HG03196 (cell line): ENCODE measurements around the gene RAB11FIP5.
"Not testable (repeated sequence)": the region's sequence is repeated elsewhere in the genome, so short reads cannot be mapped to it uniquely, and the experiment has no call there.

ENCODE experiments used
- ATAC-seq: cut with Tn5 transposase; IDR thresholded peaks from one replicate; pipeline ENCODE4 v1.9.1; 2021; ENCODE audit not compliant: unreplicated experiment

RAB11FIP5 gene

GRCh38 chr2:73112913-73113854, at the start of gene RAB11FIP5:
Gene RAB11FIP5 (minus strand): TSS chr2:73112948. CDS start chr2:73112777, 171 bp downstream.
- ATAC-seq = peak; percentile 51

GRCh38 chr2:73156539-73157124, 43.9 kb upstream of the RAB11FIP5 start:
- ATAC-seq = no peak

DNA sequence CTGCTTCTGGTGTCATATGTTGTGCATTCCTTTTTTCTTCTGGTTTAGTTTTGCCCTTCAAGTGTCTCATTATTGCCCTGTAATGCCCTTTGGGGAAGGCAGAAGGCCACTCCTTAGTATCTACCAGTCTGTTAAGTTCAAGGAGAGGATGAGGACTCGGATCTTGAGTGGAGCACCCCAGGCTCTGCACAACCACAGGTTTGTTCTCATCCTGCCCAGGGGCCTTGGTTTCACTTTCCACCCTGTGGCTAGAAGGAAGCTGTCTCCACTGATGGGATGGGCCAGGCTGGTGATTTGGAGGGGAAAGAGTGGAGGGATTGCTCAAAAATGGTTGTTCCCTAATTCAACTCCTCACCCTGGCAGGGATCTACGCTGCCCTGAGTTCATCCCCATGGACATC, 30.2 kb upstream of the RAB11FIP5 start:
- ATAC-seq = no peak

DNA sequence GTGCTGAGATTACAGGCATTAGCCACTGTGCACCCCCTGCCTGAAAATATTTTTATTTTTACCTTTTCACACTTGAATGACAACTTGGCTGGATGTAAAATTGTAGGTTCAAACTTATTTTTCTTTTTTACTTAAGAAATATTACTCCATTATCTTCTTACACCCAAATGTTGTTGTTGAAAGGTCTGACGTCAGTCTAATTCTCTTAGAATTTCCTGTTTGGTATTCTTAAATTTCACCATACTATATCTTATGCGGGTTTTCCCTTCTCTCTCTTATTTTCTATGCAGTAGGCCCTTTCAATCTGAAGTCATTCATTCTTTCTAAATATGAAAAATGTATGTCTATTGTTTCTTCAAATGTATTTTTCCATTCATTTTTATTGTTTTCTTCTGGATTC, 29.1 kb upstream of the RAB11FIP5 start:
- ATAC-seq = no peak

DNA sequence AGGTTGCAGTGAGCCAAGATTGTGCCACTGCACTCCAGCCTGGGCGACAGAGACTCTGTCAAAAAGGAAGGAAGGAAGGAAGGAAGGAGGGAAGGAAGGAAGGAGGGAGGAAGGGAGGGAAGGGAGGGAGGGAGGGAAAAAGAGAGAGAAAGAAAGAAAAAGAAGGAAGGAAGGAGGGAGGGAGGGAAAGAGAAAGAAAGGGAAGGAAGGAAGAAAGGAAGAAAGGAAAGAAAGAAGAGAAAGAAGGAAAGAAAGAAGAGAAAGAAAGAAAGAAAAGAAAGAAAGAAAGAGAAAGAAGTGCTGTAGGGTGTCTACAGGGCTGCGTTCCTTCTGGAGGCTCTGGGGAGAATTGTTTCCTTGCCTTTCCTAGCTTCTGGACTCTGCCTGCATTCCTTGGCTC, 22.5 kb upstream of the RAB11FIP5 start:
- ATAC-seq = no peak

GRCh38 chr2:73134471-73134870, 21.7 kb upstream of the RAB11FIP5 start:
- no peak for ATAC-seq

- no peak for ATAC-seq
These were observed 20.9 kb upstream of the RAB11FIP5 start for GRCh38 chr2:73133566-73134197.

- ATAC-seq = no peak
These were observed 19.1 kb upstream of the RAB11FIP5 start for GRCh38 chr2:73131807-73132206.

DNA sequence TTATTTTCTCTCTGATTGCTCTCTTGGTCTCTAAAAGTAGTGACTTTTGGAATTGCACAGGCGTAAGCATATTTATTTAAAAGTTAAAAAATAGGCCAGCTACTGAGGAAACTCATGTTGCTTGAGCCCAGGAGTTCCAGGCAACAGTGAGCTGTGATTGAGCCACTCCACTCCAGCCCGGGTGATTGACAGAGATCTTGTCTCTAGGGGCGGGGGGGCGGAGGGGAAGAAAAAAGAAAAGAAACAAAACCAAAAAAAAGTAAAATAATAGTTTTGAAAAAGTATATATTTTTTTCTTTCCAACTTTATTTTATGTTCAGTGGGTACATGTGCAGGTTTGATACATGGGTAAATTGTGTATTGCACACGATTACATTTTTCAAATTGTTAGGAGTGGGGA, 18.0 kb upstream of the RAB11FIP5 start:
- ATAC-seq = no peak

DNA sequence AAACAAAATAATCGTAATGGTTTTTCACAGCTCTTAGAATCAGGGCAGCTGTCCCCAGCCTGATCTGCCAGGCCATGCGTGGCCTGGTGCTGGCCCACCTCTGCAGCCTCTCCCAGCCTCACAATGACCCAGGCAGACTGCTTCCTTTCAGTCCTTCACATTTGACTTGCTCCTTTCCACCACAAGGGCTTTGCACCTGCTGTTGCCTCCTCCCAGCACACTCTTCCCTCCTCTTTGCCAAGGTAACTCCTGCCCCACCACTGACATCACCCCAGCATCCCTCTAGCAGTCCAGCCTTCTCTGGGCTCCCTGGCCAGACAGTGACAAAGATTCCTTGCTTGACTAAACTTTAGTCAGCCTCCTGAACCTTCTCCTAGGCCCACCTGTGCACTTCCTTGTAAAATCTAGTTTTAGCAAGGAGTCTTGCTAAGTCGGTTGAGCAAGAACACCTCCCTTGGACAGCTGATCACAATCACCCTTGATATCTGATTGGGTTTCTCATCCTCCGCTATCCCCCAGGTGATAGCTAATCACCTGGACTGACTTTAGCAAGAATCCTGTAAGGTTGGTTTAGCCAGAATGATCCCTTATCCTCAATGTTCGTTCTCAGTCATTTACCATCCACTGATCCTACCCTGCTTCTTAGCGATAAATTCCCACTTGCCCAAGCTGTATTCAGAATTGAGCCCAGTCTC, 16.2 kb upstream of the RAB11FIP5 start:
- ATAC-seq = no peak

- ATAC-seq = no peak
These were observed 9.8 kb upstream of the RAB11FIP5 start for GRCh38 chr2:73122536-73122935.

GRCh38 chr2:73119611-73120239, 7.0 kb upstream of the RAB11FIP5 start:
- not testable (repeated sequence) for ATAC-seq

GRCh38 chr2:73117441-73117840, 4.7 kb upstream of the RAB11FIP5 start:
- ATAC-seq = no peak

GRCh38 chr2:73116182-73116960, 3.6 kb upstream of the RAB11FIP5 start:
- ATAC-seq = no peak

DNA sequence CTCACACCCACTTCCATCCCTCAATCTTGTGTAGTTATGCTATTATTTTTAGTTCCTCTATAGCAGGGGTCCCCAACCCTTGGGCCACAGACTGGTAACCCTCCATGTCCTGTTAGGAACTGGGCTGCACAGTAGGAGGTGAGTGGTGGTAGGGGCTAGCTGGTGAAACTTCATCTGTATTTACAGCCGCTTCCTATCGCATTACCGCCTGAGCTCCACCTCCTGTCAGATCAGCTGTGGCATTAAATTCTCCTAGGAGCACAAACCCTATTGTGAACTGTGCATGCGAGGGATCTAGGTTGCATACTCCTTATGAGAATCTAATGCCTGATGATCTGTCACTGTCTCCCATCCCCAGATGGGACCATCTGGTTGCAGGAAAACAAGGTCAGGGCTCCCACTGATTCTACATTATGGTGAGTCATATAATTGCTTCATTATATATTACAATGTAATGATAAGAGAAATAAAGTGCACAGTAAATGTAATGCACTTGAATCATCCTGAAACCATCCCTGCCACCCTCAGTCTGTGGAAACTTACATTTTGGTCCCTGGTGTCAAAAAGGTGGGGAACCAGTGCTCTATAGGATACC, 1.6 kb upstream of the RAB11FIP5 start:
- no peak for ATAC-seq

GRCh38 chr2:73112026-73112912, 479 bp downstream of the RAB11FIP5 start:
- ATAC-seq = peak; percentile 12

GRCh38 chr2:73111073-73112025, 1.4 kb downstream of the RAB11FIP5 start:
- no peak for ATAC-seq
